Parathyroid adenoma (tissue), 2 donors: Measurements from ENCODE around the gene ADGRV1.

Experiments used
- H2AFZ ChIP-seq: fragments of 300-600 bp; sonication (generic); one replicate; pipeline ENCODE4 v1.7.0; 2017; ENCODE audit warnings: antibody characterized with exemption, mild to moderate bottlenecking
- H3K27ac ChIP-seq: fragments of 300-600 bp; sonication (generic); one replicate; pipeline ENCODE4 v1.7.0; 2017
- H3K27me3 ChIP-seq: fragments of 300-600 bp; sonication (generic); one replicate; pipeline ENCODE4 v1.7.0; 2017; ENCODE audit warnings: low read length; ENCODE audit not compliant: control insufficient read depth, insufficient read depth
- H3K36me3 ChIP-seq: fragments of 300-600 bp; sonication (generic); one replicate; pipeline ENCODE4 v1.7.0; 2017; ENCODE audit warnings: low read length; ENCODE audit not compliant: control insufficient read depth, insufficient read depth
- H3K4me1 ChIP-seq: fragments of 300-600 bp; sonication (generic); one replicate; pipeline ENCODE4 v1.7.0; 2017; ENCODE audit warnings: control low read depth
- H3K4me2 ChIP-seq: fragments of 300-600 bp; sonication (generic); one replicate; pipeline ENCODE4 v1.7.0; 2017; ENCODE audit warnings: low read length
- H3K4me3 ChIP-seq: fragments of 300-600 bp; sonication (generic); one replicate; pipeline ENCODE4 v1.7.0; 2017; ENCODE audit warnings: low read depth, low read length
- H3K79me2 ChIP-seq: fragments of 300-600 bp; sonication (generic); one replicate; pipeline ENCODE4 v1.7.0; 2017; ENCODE audit warnings: control low read depth
- H3K9ac ChIP-seq: fragments of 300-600 bp; sonication (generic); one replicate; pipeline ENCODE4 v1.7.0; 2017; ENCODE audit warnings: mild to moderate bottlenecking
- H3K9me3 ChIP-seq: fragments of 300-600 bp; sonication (generic); one replicate; pipeline ENCODE4 v1.7.0; 2017; ENCODE audit warnings: low read length; ENCODE audit not compliant: control insufficient read depth
- CTCF ChIP-seq: fragments of 300-600 bp; sonication (generic); IDR thresholded peaks from one replicate; pipeline ENCODE4 v1.7.0; 2017; ENCODE audit warnings: antibody characterized with exemption, mild to moderate bottlenecking
- donor health status: primary hyperparathyroidism.

ADGRV1 gene

GRCh38 chr5:90519081-90519480 lies 39.5 kb upstream of the ADGRV1 start:
- Histone ChIP-seq H3K27me3 (no peaks in the 10 kb centered on the region), H3K36me3 (no peaks in the 10 kb centered on the region), H2AFZ (no peak overlapping the region), H3K4me1 (no peaks in the 10 kb centered on the region), H3K27ac (no peak overlapping the region), H3K9ac (no peak overlapping the region), H3K4me3 (no peak overlapping the region), H3K79me2 (no peaks in the 10 kb centered on the region), H3K9me3 (no peaks in the 10 kb centered on the region), H3K4me2 (no peak overlapping the region)
- TF ChIP-seq CTCF, result no peak

GRCh38 chr5:90528601-90529193 lies 29.9 kb upstream of the ADGRV1 start:
- Histone ChIP-seq H3K36me3 (no peaks in the 10 kb centered on the region), H3K4me2 (peak overlapping the region; percentile 76), H3K79me2 (peaks cover 7% of the 10 kb centered on the region), H3K4me1 (peaks cover 9% of the 10 kb centered on the region), H2AFZ (peak overlapping the region; percentile 84), H3K9ac (peak overlapping the region; percentile 9), H3K27me3 (no peaks in the 10 kb centered on the region), H3K9me3 (no peaks in the 10 kb centered on the region), H3K27ac (peak overlapping the region; percentile 90), H3K4me3 (peak overlapping the region; percentile 99)
- TF ChIP-seq CTCF, result no peak

- no peak for TF ChIP-seq CTCF
- peak within 1 kb of the TSS; percentile 9 for H3K9ac ChIP-seq
Observed at GRCh38 chr5:90529194-90529938, 29.2 kb upstream of the ADGRV1 start, which contains the start of gene LYSMD3. TSS of gene LYSMD3 (minus strand) at chr5:90529584. CDS start at chr5:90525289, 4,295 bp downstream.

GRCh38 chr5:90529939-90530677 lies 28.5 kb upstream of the ADGRV1 start:
- H3K4me3 ChIP-seq, result peak overlapping the region; percentile 99
- peak overlapping the region; percentile 96 for H3K4me2 ChIP-seq
- H3K79me2 ChIP-seq, result peaks cover 7% of the 10 kb centered on the region
- H3K4me1 ChIP-seq, result peaks cover 9% of the 10 kb centered on the region
- H3K9ac ChIP-seq, result no peak overlapping the region
- no peaks in the 10 kb centered on the region for H3K9me3 ChIP-seq
- peak overlapping the region; percentile 96 for H2AFZ ChIP-seq
- TF ChIP-seq CTCF, result peak; percentile 73
- H3K27ac ChIP-seq, result peak overlapping the region; percentile 90
- no peaks in the 10 kb centered on the region for H3K36me3 ChIP-seq
- no peaks in the 10 kb centered on the region for H3K27me3 ChIP-seq

More at GRCh38 chr5:90529194-90529938, 29.2 kb upstream of the ADGRV1 start, which contains the start of gene LYSMD3:
- Histone ChIP-seq H3K36me3 (no peaks in the 10 kb centered on the region), H3K4me3 (peak within 1 kb of the TSS; percentile 99), H3K4me1 (peaks cover 9% of the 10 kb centered on the region), H3K27me3 (no peaks in the 10 kb centered on the region), H3K9me3 (no peaks in the 10 kb centered on the region), H3K4me2 (peak within 1 kb of the TSS; percentile 96), H2AFZ (peak within 1 kb of the TSS; percentile 96), H3K79me2 (peaks cover 7% of the 10 kb centered on the region), H3K27ac (peak within 1 kb of the TSS; percentile 90)
